Sigmoid colon (tissue), 3 donors: Measurements from ENCODE around the gene BCR.

Source experiments
- CTCF ChIP-seq, 4 experiments: fragments of 450-650 bp in 3 of 4; fragments of 200-600 bp in 1 of 4; IDR thresholded peaks; one replicate each; pipeline ENCODE4 v1.5.1; 2016 to 2019; ENCODE audit warnings: antibody characterized with exemption in 4 of 4, mild to moderate bottlenecking in 3 of 4, moderate library complexity in 2 of 4
- POLR2A ChIP-seq, 2 donors: fragments of 450-650 bp; IDR thresholded peaks; one replicate each; pipeline ENCODE4 v1.6.1; 2016; ENCODE audit warnings: antibody characterized with exemption in 2 of 2, mild to moderate bottlenecking in 2 of 2, moderate library complexity in 2 of 2

- no peak for TF ChIP-seq CTCF (IDR thresholded peaks at IDR 0.05)
- TF ChIP-seq POLR2A (IDR thresholded peaks at IDR 0.05), result no peak
These were observed 83.6 kb downstream of the BCR start for GRCh38 chr22:23263651-23264555.
